Chondrocyte (in vitro differentiated cells): ENCODE results near the gene TPBGL. TPM values are rescaled to one million over a fixed set of nuclear protein-coding genes. Genes with fewer than 3 reads are reported as not detected.

Experiments used
- DNase-seq: peaks from one replicate; pipeline ENCODE4 v3.0.0; 2021; ENCODE audit warnings: mixed read lengths, low spot score
- H3K27ac Mint-ChIP-seq: one replicate; pipeline ENCODE4 v1.8.0; 2021; ENCODE audit warnings: mild to moderate bottlenecking, moderate library complexity, mixed read lengths; ENCODE audit not compliant: unreplicated experiment
- H3K27me3 Mint-ChIP-seq: 2 replicates; pipeline ENCODE4 v1.8.0; 2021; ENCODE audit warnings: low read depth, mixed read lengths
- H3K36me3 Mint-ChIP-seq: 2 replicates; pipeline ENCODE4 v1.8.0; 2021; ENCODE audit warnings: low read depth, mixed read lengths
- H3K4me1 Mint-ChIP-seq: 2 replicates; pipeline ENCODE4 v1.8.0; 2021; ENCODE audit warnings: low read depth, mild to moderate bottlenecking, mixed read lengths
- H3K4me3 Mint-ChIP-seq: one replicate; pipeline ENCODE4 v1.8.0; 2021; ENCODE audit warnings: mild to moderate bottlenecking, moderate library complexity, mixed read lengths; ENCODE audit not compliant: unreplicated experiment
- H3K9me3 Mint-ChIP-seq: 2 replicates; pipeline ENCODE4 v1.8.0; 2021; ENCODE audit warnings: low read depth, mixed read lengths
- CTCF ChIP-seq: fragments of 200-600 bp; sonication (generic); IDR thresholded peaks from 2 replicates; pipeline ENCODE4 v1.5.0; 2021; ENCODE audit warnings: antibody characterized with exemption, mild to moderate bottlenecking, moderate library complexity
- total RNA-seq: library from RNA; stranded (reverse); gene quantifications from 3 replicates; pipeline ENCODE4 v1.2.1, GENCODE V29; 2021

TPBGL gene
- total RNA-seq, 1 donor from 2014 or later = 0.82 TPM

DNA sequence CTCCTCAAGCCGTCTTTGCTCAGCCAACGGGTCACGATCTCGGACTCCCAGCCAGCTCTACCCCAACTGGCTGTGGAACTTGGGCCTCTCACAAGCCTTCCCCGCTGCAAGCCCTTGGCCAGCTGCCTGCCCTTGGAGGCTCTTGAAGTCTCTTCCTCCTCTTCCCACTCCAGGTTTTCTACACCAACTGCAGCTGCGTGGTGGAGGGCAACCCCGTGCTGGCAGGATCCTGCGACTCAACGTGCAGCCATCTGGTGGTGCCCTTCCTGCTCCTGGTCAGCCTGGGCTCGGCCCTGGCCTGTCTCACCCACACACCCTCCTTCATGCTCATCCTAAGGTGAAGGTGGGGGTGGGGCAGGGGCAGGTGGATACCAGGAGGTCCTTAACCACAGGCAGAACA, 40.5 kb upstream of the TPBGL start:
- TF ChIP-seq CTCF = no peak
- no peak overlapping the region for H3K4me3 Mint-ChIP-seq
- H3K4me1 Mint-ChIP-seq = peaks cover 9% of the 10 kb centered on the region
- H3K27me3 Mint-ChIP-seq = peaks cover 19% of the 10 kb centered on the region
- H3K27ac Mint-ChIP-seq = no peak overlapping the region
- H3K9me3 Mint-ChIP-seq = no peaks in the 10 kb centered on the region
- H3K36me3 Mint-ChIP-seq = no peaks in the 10 kb centered on the region
- no peak for DNase-seq

- H3K36me3 Mint-ChIP-seq = no peaks in the 10 kb centered on the region
- H3K27ac Mint-ChIP-seq = no peak overlapping the region
- H3K4me1 Mint-ChIP-seq = peaks cover 4% of the 10 kb centered on the region
These were observed 40.0 kb upstream of the TPBGL start for GRCh38 chr11:75200531-75200930.

GRCh38 chr11:75201771-75202170, 38.8 kb upstream of the TPBGL start:
- Mint-ChIP-seq H3K4me3 (no peak overlapping the region), H3K27me3 (peaks cover 20% of the 10 kb centered on the region), H3K9me3 (no peaks in the 10 kb centered on the region), H3K27ac (no peak overlapping the region), H3K36me3 (no peaks in the 10 kb centered on the region), H3K4me1 (no peaks in the 10 kb centered on the region)
- DNase-seq = no peak
- no peak for TF ChIP-seq CTCF

More at GRCh38 chr11:75200531-75200930, 40.0 kb upstream of the TPBGL start:
- no peak for DNase-seq
- no peak overlapping the region for H3K4me3 Mint-ChIP-seq
- no peak for TF ChIP-seq CTCF
- peaks cover 19% of the 10 kb centered on the region for H3K27me3 Mint-ChIP-seq
- no peaks in the 10 kb centered on the region for H3K9me3 Mint-ChIP-seq

DNA sequence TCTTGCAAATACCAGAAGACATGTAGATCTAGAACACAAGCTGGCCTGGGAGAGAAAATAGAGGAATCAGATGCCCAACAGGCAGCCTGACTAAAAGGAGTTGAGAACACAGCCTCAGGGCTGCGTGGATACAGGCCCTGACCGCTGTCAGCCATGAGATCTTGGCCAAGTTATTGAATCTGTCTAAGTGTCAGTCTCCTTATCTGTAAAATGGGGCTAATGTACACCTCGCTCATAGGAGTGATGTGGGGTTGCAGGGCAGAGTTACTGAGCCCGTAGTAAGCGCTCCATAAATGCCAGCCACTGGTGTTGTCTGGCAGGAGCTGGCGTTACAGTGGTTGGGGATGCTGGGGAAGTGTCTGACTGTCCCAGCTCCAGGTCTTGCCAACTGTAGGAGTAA, 38.4 kb upstream of the TPBGL start:
- Mint-ChIP-seq H3K27me3 (peaks cover 20% of the 10 kb centered on the region), H3K36me3 (no peaks in the 10 kb centered on the region), H3K4me3 (no peak overlapping the region), H3K4me1 (no peaks in the 10 kb centered on the region), H3K9me3 (no peaks in the 10 kb centered on the region), H3K27ac (no peak overlapping the region)
- DNase-seq = no peak
- TF ChIP-seq CTCF = no peak

DNA sequence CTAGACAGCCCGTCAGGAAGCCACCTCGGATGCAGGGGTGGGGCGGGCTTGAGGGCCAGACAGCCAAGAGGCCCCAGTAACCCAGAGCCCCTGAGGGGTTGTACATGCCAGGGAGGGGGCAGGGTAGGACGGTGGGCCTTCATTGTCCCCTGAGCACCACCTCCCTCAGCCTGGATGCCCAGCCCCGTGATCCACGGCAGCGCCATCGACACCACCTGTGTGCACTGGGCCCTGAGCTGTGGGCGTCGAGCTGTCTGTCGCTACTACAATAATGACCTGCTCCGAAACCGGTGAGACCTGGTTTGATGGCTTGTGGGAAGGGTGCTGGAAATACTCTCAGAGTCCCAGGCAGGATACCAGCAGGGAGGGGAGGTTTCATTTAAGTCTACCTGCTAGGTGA, 37.4 kb upstream of the TPBGL start:
- H3K4me1 Mint-ChIP-seq = no peaks in the 10 kb centered on the region
- H3K27ac Mint-ChIP-seq = no peak overlapping the region
- peaks cover 20% of the 10 kb centered on the region for H3K27me3 Mint-ChIP-seq
- H3K9me3 Mint-ChIP-seq = no peaks in the 10 kb centered on the region
- DNase-seq = no peak
- no peak for TF ChIP-seq CTCF
- H3K4me3 Mint-ChIP-seq = no peak overlapping the region
- no peaks in the 10 kb centered on the region for H3K36me3 Mint-ChIP-seq
